Hepatocyte (in vitro differentiated cells): ENCODE results near the gene FGF1. TPM values are rescaled to one million over a fixed set of nuclear protein-coding genes. Genes with fewer than 3 reads are reported as not detected.

ENCODE experiments used
- DNase-seq: peaks from one replicate; pipeline ENCODE4 v3.0.0-alpha.2; 2016; ENCODE audit warnings: low spot score
- H2AFZ ChIP-seq: fragments of 200-600 bp; sonication (generic); 2 replicates; pipeline ENCODE4 v1.6.0; 2016; ENCODE audit warnings: antibody characterized with exemption, mild to moderate bottlenecking
- H3K27ac ChIP-seq: fragments of 200-600 bp; sonication (generic); 2 replicates; pipeline ENCODE4 v1.5.1; 2016; ENCODE audit warnings: mild to moderate bottlenecking
- H3K27me3 ChIP-seq: fragments of 200-600 bp; sonication (generic); 2 replicates; pipeline ENCODE4 v1.6.1; 2016
- H3K36me3 ChIP-seq: fragments of 200-600 bp; sonication (generic); replicated peaks from 2 replicates; pipeline ENCODE4 v1.5.1; 2016; ENCODE audit warnings: low read depth; ENCODE audit not compliant: insufficient read depth
- H3K4me1 ChIP-seq: fragments of 200-600 bp; sonication (generic); 2 replicates; pipeline ENCODE4 v1.5.1; 2016; ENCODE audit warnings: mild to moderate bottlenecking, moderate library complexity; ENCODE audit not compliant: insufficient read depth
- H3K4me2 ChIP-seq: fragments of 200-600 bp; sonication (generic); 2 replicates; pipeline ENCODE4 v1.6.0; 2016
- H3K4me3 ChIP-seq: fragments of 200-600 bp; sonication (generic); 2 replicates; pipeline ENCODE4 v1.5.1; 2016; ENCODE audit warnings: mild to moderate bottlenecking
- H3K79me2 ChIP-seq: fragments of 200-600 bp; sonication (generic); 2 replicates; pipeline ENCODE4 v1.6.0; 2017; ENCODE audit warnings: mild to moderate bottlenecking
- H3K9me2 ChIP-seq: fragments of 200-600 bp; sonication (generic); replicated peaks from 2 replicates; pipeline ENCODE4 v1.6.0; 2017; ENCODE audit warnings: mild to moderate bottlenecking; ENCODE audit not compliant: insufficient read depth
- H3K9me3 ChIP-seq: fragments of 200-600 bp; sonication (generic); 2 replicates; pipeline ENCODE4 v1.5.1; 2016; ENCODE audit warnings: low read depth, mild to moderate bottlenecking
- H4K20me1 ChIP-seq: fragments of 200-600 bp; sonication (generic); 2 replicates; pipeline ENCODE4 v1.6.0; 2016; ENCODE audit warnings: mild to moderate bottlenecking; ENCODE audit not compliant: insufficient read depth, poor library complexity, severe bottlenecking
- CTCF ChIP-seq: fragments of 200-600 bp; sonication (generic); IDR thresholded peaks from 2 replicates; pipeline ENCODE4 v1.5.1; 2016; ENCODE audit warnings: antibody characterized with exemption, mild to moderate bottlenecking; ENCODE audit not compliant: poor library complexity
- EZH2 ChIP-seq: fragments of 200-600 bp; sonication (generic); IDR thresholded peaks from 2 replicates; pipeline ENCODE4 v1.6.1; 2016; ENCODE audit warnings: antibody characterized with exemption, mild to moderate bottlenecking, borderline replicate concordance
- EZH2phosphoT487 ChIP-seq: fragments of 200-600 bp; sonication (generic); IDR thresholded peaks from one replicate; pipeline ENCODE4 v1.6.1; 2018; ENCODE audit warnings: antibody characterized with exemption, mild to moderate bottlenecking, low read depth, moderate library complexity; ENCODE audit not compliant: unreplicated experiment, severe bottlenecking
- WGBS: methylation state at CpG from one replicate; pipeline ENCODE4 v1.1.6; 2016; ENCODE audit warnings: low lambda C conversion rate; ENCODE audit errors: missing lambda C conversion rate; 5-methylcytosine and 5-hydroxymethylcytosine counted together
- polyA plus RNA-seq: library from polyadenylated mRNA; unstranded; fragments of >200 nt; fragmentation: Nextera tagmentation; extraction: Ambion mirVana; gene quantifications from 2 replicates; pipeline ENCODE4 v1.2.1, GENCODE V29; 2016
- total RNA-seq: library from RNA; depleted of rRNA; stranded (reverse); fragments of >200 nt; gene quantifications from 2 replicates; pipeline ENCODE4 v1.2.3, GENCODE V29; 2014

Gene FGF1
- total and polyA plus RNA-seq, 2 experiments from 2014 or later: 0.23 to 0.27 TPM

- no peak for DNase-seq
- peaks cover 15% of the 10 kb centered on the region for H3K4me1 ChIP-seq
- WGBS: 91% methylated on average over 2 of the region's 2 CpGs
- no peaks in the 10 kb centered on the region for H4K20me1 ChIP-seq
- no peaks in the 10 kb centered on the region for H3K9me2 ChIP-seq
- H3K27ac ChIP-seq: no peak overlapping the region
- TF ChIP-seq EZH2 (no peak), EZH2phosphoT487 (no peak)
- H3K9me3 ChIP-seq: no peaks in the 10 kb centered on the region
- no peaks in the 10 kb centered on the region for H3K79me2 ChIP-seq
- no peaks in the 10 kb centered on the region for H3K27me3 ChIP-seq
- H3K4me2 ChIP-seq: no peak overlapping the region
- no peak overlapping the region for H2AFZ ChIP-seq
- no peaks in the 10 kb centered on the region for H3K36me3 ChIP-seq
- H3K4me3 ChIP-seq: no peak overlapping the region
Observed at GRCh38 chr5:142677198-142677597, 8.7 kb downstream of the FGF1 start.

GRCh38 chr5:142676318-142676717, 9.6 kb downstream of the FGF1 start:
- WGBS: 52% methylated on average over 4 of the region's 4 CpGs

GRCh38 chr5:142674531-142675469, 11.1 kb downstream of the FGF1 start:
- Histone ChIP-seq H3K36me3 (no peaks in the 10 kb centered on the region), H4K20me1 (no peaks in the 10 kb centered on the region), H3K4me2 (no peak overlapping the region), H2AFZ (no peak overlapping the region), H3K9me3 (no peaks in the 10 kb centered on the region), H3K9me2 (no peaks in the 10 kb centered on the region), H3K27me3 (no peaks in the 10 kb centered on the region), H3K79me2 (no peaks in the 10 kb centered on the region), H3K4me3 (no peak overlapping the region), H3K27ac (no peak overlapping the region), H3K4me1 (no peaks in the 10 kb centered on the region)
- WGBS: 90% methylated on average over 22 of the region's 22 CpGs
- no peak for DNase-seq
- TF ChIP-seq CTCF (no peak), EZH2phosphoT487 (no peak), EZH2 (no peak)

More at GRCh38 chr5:142676318-142676717, 9.6 kb downstream of the FGF1 start:
- no peaks in the 10 kb centered on the region for H3K36me3 ChIP-seq
- H3K4me3 ChIP-seq: no peak overlapping the region
- H2AFZ ChIP-seq: no peak overlapping the region
- H3K79me2 ChIP-seq: no peaks in the 10 kb centered on the region
- TF ChIP-seq CTCF (no peak), EZH2phosphoT487 (no peak), EZH2 (no peak)
- H3K27ac ChIP-seq: no peak overlapping the region
- peaks cover 10% of the 10 kb centered on the region for H3K4me1 ChIP-seq
- no peaks in the 10 kb centered on the region for H3K27me3 ChIP-seq
- no peak overlapping the region for H3K4me2 ChIP-seq
- no peaks in the 10 kb centered on the region for H4K20me1 ChIP-seq
- no peaks in the 10 kb centered on the region for H3K9me3 ChIP-seq
- DNase-seq: no peak
- H3K9me2 ChIP-seq: no peaks in the 10 kb centered on the region

DNA sequence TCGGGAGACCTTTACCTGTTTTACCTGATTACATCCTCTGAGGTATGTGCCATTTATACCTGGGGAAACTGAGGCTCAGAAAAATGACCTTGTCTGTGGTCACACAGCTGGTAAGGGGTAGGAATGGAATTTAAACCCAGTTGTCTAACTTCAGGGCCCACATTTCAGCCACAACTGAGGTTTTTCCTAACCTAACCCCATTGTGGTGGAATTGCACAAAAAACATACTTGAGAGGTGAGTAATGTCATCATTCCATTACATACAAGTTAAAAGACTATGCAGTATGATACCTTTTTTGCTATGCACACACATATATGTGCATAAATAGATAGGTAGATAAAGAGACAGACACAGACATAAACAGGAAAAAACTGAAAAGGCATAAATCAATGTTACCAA, 14.1 kb downstream of the FGF1 start:
- no peak for TF ChIP-seq EZH2phosphoT487
- no peak for TF ChIP-seq EZH2
- no peak for TF ChIP-seq CTCF
- H3K79me2 ChIP-seq: no peaks in the 10 kb centered on the region
- H3K4me1 ChIP-seq: no peaks in the 10 kb centered on the region
- H3K27ac ChIP-seq: no peak overlapping the region
- no peak for DNase-seq
- H3K36me3 ChIP-seq: no peaks in the 10 kb centered on the region
- H2AFZ ChIP-seq: no peak overlapping the region
- H3K27me3 ChIP-seq: no peaks in the 10 kb centered on the region
- H3K9me3 ChIP-seq: no peaks in the 10 kb centered on the region
- H3K4me3 ChIP-seq: no peak overlapping the region
- no peak overlapping the region for H3K4me2 ChIP-seq
- WGBS: 71% methylated on average over 1 of the region's 1 CpG
- no peaks in the 10 kb centered on the region for H4K20me1 ChIP-seq
- no peaks in the 10 kb centered on the region for H3K9me2 ChIP-seq
